GM12801 (cell line): ENCODE measurements around the gene NCOA3.

ENCODE experiments used
- CTCF ChIP-seq: IDR thresholded peaks from one replicate; pipeline ENCODE4 v1.5.1; 2011; ENCODE audit warnings: control low read depth; ENCODE audit not compliant: insufficient read length; ENCODE audit errors: extremely low read depth

Gene NCOA3

GRCh38 chr20:47561180-47561579, 59.5 kb downstream of the NCOA3 start:
- TF ChIP-seq CTCF: no peak

DNA sequence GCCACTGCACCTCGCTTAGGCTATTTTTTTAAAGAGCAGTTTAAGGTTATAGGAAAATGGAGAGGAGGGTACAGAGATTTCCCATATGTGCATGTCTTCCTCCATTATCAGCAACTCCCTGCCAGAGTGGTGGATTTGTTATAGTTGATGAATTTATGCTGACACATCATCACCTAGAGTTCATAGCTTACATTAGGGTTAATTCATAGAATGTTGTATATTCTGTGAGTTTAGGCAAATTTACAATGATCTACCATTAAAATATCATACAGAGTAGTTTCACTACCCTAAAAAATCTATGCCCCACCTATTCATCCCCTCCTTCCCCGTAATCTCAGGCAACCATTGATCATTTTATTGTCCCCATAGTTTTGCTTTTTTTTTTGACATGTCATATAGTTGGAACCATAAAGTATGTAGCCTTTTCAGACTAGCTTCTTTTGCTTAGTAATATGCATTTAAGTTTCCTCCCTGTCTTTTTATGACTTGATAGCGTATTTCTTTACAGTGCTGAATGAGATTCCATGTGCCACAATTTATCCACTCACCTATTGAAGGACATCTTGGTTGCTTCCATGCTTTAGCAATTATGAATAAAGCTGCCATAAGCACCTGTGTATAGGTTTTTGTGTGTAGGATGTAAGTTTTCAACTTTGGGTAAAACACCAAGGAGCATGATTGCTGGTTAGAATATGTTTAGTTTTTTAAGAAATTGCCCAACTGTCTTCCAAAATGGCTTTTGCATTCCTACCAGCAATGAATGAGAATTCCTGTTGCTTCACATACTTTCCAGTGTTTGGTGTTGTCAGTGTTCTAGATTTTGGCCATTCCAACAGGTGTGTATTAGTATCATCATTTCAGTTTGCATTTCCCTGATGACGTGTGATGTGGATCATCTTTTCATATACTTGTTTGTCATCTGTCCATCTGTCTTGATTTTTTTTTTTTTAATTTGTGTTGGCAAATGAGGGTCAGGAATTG, 60.2 kb downstream of the NCOA3 start:
- TF ChIP-seq CTCF: no peak

- TF ChIP-seq CTCF: no peak
Observed at GRCh38 chr20:47566269-47566668, 64.6 kb downstream of the NCOA3 start.

DNA sequence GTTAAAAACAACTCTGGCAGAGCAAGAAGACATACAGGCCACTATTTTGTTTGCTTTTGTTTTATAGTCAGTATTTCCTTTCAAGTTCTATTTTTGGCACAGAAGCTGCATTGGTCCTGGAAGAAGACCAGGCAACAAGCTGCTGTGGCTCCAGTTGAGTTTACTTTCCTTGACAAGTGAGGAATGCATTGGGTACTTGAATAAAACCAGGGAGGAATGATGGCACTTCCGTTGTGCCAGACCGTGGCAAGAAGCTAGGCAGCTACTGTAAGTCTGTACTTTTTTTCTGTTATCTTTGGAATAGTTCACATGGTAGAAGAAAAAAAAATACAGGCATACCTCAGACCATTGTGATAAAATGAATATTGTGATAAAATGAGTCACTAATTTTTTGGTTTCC, 66.3 kb downstream of the NCOA3 start:
- TF ChIP-seq CTCF: no peak

DNA sequence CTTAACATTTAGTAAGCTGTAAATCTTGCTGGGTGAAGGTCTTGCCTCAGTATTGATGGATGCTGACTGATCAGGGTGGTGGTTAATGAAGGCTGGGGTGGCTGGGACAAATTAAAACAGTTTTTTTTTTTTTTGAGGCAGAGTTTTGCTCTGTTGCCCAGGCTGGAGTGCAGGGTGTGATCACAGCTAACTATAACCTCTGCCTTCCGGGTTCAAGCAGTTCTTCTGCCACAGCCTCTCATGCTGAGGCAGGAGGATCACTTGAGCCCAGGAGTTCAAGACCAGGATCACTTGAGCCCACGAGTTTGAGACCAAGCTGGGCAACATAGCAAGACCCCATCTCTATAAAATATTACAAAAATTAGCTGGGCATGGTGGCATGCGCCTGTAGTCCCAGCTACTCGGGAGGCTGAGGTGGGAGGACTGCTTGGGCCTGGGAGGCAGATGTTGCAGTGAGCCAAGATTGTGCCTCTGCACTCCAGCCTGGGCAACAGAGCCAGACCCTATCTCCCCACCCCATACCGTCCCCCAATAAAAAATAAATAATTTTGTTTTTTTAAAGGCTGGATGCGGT, 67.2 kb downstream of the NCOA3 start:
- TF ChIP-seq CTCF: no peak

DNA sequence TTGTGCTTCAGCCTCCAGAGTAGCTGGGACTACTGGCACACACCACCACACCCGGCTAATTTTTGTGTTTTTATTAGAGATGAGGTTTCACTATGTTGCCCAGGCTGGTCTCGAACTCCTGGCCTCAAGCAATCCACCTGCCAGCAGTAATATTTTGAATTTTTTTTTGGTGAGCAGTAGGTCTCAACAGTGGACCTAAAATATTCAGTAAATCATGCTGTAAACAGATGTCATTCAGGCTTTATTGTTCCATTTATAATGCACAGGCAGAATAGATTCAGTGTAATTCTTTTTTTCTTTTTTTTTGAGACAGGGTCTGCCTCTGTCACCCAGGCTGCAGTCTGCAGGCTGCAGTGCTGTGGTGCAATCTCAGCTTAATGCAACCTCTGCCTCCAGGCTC, 69.7 kb downstream of the NCOA3 start:
- TF ChIP-seq CTCF: no peak

DNA sequence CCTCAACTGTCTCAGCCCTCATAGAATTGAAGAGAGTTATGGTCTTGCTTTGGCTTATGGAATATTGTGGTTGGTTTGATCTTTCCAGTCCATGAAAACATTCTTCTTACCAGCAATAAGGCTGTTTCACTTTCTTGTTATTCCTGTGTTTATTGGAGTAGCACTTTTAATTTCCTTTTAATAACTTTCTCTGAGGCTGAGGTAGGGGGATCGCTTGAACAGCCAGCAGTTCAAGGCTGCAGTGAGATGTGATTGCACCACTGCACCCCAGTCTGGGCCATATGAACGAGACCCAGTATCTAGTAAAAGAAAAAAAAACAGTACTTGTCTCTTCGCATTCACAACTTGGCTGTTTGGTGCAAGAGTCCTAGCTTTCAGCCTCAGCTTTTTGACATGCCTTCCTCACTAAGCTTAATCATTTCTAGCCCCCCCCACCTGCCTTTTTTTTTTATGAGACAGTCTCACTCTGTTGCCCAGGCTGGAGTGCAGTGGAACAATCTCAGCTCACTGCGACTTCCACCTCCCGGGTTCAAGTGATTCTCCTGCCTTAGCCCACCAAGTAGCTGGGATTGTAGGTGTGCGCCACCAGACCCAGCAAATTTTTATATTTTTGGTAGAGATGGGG, 70.5 kb downstream of the NCOA3 start:
- TF ChIP-seq CTCF: no peak
